Measurements from ENCODE around the gene BCL2.

Gene BCL2

DNA sequence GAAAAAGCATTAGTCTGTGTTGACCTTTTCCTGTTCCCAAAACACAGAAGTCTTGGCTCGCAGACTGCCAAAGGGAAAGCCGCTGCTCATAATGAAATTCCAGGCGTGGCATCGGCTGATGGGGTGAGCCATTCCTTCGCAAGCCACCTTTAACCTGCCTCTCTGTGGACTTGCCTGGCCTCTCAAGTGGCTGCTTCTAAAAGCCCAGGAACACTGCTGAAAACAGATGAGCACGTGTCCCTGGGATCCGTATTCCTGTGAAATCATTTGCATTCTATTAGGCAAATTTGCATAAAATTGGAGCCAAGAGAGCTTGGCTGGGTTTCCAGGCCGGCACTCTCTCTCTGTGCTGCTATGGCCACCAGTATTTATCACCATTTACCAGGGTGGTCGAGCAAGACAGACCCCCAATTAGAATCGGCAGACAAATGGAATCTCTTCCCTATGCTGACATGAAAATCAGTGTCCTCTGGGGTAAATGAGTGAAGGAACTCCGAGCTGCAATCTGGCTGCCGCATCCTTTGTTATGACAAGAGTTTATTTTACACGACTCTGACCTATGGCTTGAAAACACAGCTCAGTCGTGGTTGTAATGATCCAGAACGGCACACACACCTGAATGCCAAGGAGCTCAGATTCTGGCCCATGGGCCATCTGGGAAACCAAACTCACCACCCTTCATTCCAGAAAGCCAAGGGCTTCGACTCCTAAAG, 21.7 kb downstream of the BCL2 start:
- no peaks in the 10 kb centered on the region for H3K9me3 ChIP-seq (ENCODE audit: control insufficient read depth, low read length)
- peaks cover 27% of the 10 kb centered on the region for H3K4me1 ChIP-seq (ENCODE audit: control insufficient read depth, insufficient read depth, low read length, poor library complexity, severe bottlenecking)
- WGBS, 2 experiments (ENCODE audit: insufficient coverage in 2 of 2) = 78 to 82% methylated on average over 12 to 14 of the region's 16 CpGs
- H3K27ac ChIP-seq (ENCODE audit: low read depth, low read length, severe bottlenecking) = no peak overlapping the region
- no peak overlapping the region for H3K4me3 ChIP-seq (ENCODE audit: extremely low read depth, insufficient read depth, low read length, poor library complexity, severe bottlenecking)
- no peaks in the 10 kb centered on the region for H3K36me3 ChIP-seq (ENCODE audit: control insufficient read depth, insufficient read depth, low read length)

DNA sequence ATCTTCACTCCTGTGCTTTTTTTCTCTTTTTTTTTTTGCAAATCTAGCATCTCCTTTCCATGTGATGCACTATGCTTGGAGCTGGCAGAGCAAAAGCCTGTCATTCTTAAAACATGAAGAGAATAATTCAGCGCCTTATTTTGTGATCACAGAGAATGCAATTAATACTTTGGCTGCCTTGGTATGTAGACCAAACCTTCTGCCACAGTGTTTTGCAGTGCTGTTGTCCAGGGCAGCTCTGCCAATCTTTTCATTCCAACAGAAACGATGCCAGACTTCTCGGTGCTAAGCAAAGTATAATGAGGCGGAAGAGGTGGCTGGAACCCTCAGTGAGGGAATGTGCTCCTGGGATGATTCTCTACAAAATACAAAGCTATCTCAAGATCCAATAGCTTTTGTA, 25.6 kb downstream of the BCL2 start:
- WGBS, 2 experiments (ENCODE audit: insufficient coverage in 2 of 2) = 90 to 93% methylated on average over 2 of the region's 4 CpGs
- no peaks in the 10 kb centered on the region for H3K9me3 ChIP-seq (ENCODE audit: control insufficient read depth, low read length)
- no peaks in the 10 kb centered on the region for H3K36me3 ChIP-seq (ENCODE audit: control insufficient read depth, insufficient read depth, low read length)
- H3K4me1 ChIP-seq (ENCODE audit: control insufficient read depth, insufficient read depth, low read length, poor library complexity, severe bottlenecking) = peaks cover 9% of the 10 kb centered on the region
- no peak overlapping the region for H3K4me3 ChIP-seq (ENCODE audit: extremely low read depth, insufficient read depth, low read length, poor library complexity, severe bottlenecking)
- no peak overlapping the region for H3K27ac ChIP-seq (ENCODE audit: low read depth, low read length, severe bottlenecking)

DNA sequence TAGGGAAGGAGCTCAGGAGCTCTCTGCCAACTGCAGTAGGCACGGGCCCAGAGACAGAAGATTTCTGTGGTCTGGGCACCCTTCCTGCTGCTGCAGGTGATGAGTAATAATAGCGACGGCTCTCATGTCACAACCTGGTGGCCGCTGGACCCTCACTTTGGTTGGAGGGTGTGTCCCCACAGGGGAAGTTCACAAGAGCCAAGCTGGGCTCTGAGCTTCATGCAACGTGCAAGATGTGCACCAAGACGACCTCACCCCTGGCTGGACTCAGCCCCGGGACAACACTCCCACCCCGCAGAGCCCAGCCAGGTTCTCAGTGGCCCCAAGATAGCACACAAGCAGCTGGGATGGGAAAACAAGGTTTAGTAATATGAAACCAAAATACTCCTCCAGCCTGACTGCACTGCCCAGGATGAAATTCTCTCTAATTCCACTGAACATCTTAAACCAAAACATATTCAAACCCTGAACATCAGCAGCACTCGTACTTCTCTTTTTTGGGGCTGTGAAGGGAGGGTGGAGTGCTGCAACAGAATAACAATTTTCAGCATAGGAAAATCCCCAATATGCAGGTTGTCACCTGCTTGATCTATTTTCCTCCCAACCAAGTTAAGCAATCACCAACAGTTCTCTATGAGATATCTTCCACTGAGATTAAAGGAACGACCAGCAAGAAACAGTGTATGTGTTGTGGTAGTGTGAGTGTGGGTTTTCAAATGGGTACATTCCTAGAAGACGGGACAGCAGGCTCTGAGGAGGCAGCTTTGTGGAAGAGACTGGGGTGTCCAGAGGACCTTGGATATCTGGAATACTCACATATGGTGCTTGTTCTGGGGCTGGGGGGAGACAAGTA, 26.5 kb downstream of the BCL2 start:
- H3K36me3 ChIP-seq (ENCODE audit: control insufficient read depth, insufficient read depth, low read length) = no peaks in the 10 kb centered on the region
- H3K4me3 ChIP-seq (ENCODE audit: extremely low read depth, insufficient read depth, low read length, poor library complexity, severe bottlenecking) = no peak overlapping the region
- H3K27ac ChIP-seq (ENCODE audit: low read depth, low read length, severe bottlenecking) = no peak overlapping the region
- peaks cover 3% of the 10 kb centered on the region for H3K4me1 ChIP-seq (ENCODE audit: control insufficient read depth, insufficient read depth, low read length, poor library complexity, severe bottlenecking)
- 88 to 91% methylated on average over 6 of the region's 11 CpGs for WGBS, 2 experiments (ENCODE audit: insufficient coverage in 2 of 2)
- H3K9me3 ChIP-seq (ENCODE audit: control insufficient read depth, low read length) = no peaks in the 10 kb centered on the region

DNA sequence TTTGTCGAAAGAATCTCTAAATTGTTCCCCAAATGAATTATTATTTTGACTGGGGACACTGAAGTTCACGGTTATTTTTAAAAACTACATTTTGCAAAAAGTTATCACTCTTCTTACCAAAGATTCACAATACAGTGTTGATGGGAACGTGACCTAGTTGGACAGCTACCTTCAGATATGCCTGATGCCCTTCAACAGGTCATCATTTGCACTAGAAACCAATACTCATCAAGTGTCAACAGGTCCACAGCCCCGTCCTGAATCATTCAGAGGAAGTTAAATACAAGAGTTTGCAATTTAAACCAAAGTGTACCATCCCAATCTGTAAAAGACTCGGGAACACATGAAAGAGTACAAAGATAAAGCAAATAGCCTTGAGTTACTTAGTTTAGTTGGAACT, 28.3 kb downstream of the BCL2 start:
- Histone ChIP-seq H3K27ac (ENCODE audit: low read depth, low read length, severe bottlenecking) (no peak overlapping the region), H3K4me1 (ENCODE audit: control insufficient read depth, insufficient read depth, low read length, poor library complexity, severe bottlenecking) (peaks cover 3% of the 10 kb centered on the region), H3K9me3 (ENCODE audit: control insufficient read depth, low read length) (no peaks in the 10 kb centered on the region), H3K36me3 (ENCODE audit: control insufficient read depth, insufficient read depth, low read length) (no peaks in the 10 kb centered on the region), H3K4me3 (ENCODE audit: extremely low read depth, insufficient read depth, low read length, poor library complexity, severe bottlenecking) (no peak overlapping the region)
- WGBS, 2 experiments (ENCODE audit: insufficient coverage in 2 of 2) = 91 to 93% methylated on average over 3 to 4 of the region's 5 CpGs

DNA sequence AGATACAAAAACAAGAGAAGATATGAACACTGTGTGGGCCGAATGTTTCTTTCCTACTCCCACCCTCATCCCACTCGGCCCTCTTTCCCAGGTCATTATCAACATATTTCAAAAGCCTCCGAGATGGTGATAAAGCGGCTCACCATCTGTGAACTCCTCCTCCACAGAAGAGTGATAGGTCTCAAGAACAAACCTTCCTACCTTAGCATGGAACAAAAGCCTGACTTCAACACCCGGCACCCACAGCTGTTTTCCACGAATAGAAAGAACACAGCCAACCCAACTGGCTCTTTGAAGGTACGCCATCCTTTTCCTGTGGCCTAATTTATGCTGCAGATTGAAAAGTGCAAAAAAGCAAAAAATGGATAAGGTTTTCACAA, 28.8 kb downstream of the BCL2 start:
- Histone ChIP-seq H3K4me3 (ENCODE audit: extremely low read depth, insufficient read depth, low read length, poor library complexity, severe bottlenecking) (no peak overlapping the region), H3K9me3 (ENCODE audit: control insufficient read depth, low read length) (no peaks in the 10 kb centered on the region), H3K4me1 (ENCODE audit: control insufficient read depth, insufficient read depth, low read length, poor library complexity, severe bottlenecking) (peaks cover 3% of the 10 kb centered on the region), H3K27ac (ENCODE audit: low read depth, low read length, severe bottlenecking) (no peak overlapping the region), H3K36me3 (ENCODE audit: control insufficient read depth, insufficient read depth, low read length) (no peaks in the 10 kb centered on the region)
- WGBS, 2 experiments (ENCODE audit: insufficient coverage in 2 of 2) = 78 to 90% methylated on average over 3 to 7 of the region's 7 CpGs

DNA sequence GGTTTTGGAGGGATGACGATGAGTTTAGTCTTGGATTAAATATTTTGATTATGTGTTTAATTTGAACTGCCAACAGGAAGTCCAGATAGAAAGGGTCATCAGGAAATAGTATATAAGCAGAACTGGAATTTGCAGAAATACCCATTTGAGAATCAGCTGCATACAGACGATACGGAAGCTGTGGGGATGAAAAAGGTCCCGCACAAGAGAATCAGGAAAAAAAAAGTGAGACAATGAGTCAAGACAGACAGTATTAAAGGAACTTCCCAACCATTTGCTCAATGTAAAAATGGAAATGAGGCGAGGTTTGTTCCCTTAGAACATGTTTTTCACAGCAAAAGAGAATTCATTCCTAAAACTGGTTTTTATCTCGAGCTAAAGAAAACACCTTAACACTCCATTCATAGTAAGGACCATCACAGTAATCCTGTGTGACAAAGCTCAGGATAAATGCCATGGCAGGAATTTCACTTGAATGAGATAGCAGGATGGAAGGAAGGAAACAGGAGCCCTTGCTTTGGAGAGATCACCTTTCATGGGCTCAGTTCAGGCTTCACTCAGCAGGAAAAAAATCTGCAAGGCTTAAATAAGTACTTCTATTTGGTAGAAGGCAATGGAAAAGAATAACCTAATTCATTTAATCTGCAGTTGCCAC, 29.3 kb downstream of the BCL2 start:
- WGBS, 2 experiments (ENCODE audit: insufficient coverage in 2 of 2) = 95 to 96% methylated on average over 3 to 5 of the region's 6 CpGs
- H3K4me3 ChIP-seq (ENCODE audit: extremely low read depth, insufficient read depth, low read length, poor library complexity, severe bottlenecking) = no peak overlapping the region

DNA sequence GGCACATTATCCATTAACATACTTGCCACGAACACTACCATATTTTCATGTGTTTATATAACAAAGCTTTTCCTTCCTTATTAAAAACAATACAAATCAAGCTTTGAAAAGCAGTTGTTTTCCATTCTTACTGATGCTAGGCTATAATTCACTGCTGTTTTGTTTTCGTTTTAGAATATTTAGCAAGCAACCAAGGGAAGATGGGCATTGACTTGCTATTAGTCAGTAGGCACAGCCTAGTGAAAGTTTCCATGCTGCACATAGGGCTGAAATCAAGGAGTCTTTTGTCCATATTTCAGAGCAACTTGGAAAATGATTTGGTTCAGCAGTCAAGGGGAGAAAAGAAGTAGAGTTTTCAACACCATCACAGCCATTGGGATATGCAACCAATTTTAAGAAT, 31.3 kb downstream of the BCL2 start:
- H3K4me1 ChIP-seq (ENCODE audit: control insufficient read depth, insufficient read depth, low read length, poor library complexity, severe bottlenecking) = peaks cover 3% of the 10 kb centered on the region
- no peak overlapping the region for H3K27ac ChIP-seq (ENCODE audit: low read depth, low read length, severe bottlenecking)
- H3K36me3 ChIP-seq (ENCODE audit: control insufficient read depth, insufficient read depth, low read length) = no peaks in the 10 kb centered on the region
- no peaks in the 10 kb centered on the region for H3K9me3 ChIP-seq (ENCODE audit: control insufficient read depth, low read length)
- WGBS, 2 experiments (ENCODE audit: insufficient coverage in 2 of 2) = 100% methylated on average over 1 to 2 of the region's 2 CpGs
- H3K4me3 ChIP-seq (ENCODE audit: extremely low read depth, insufficient read depth, low read length, poor library complexity, severe bottlenecking) = no peak overlapping the region

More for the DNA sequence above, 29.3 kb downstream of the BCL2 start:
- peaks cover 3% of the 10 kb centered on the region for H3K4me1 ChIP-seq (ENCODE audit: control insufficient read depth, insufficient read depth, low read length, poor library complexity, severe bottlenecking)
- H3K9me3 ChIP-seq (ENCODE audit: control insufficient read depth, low read length) = no peaks in the 10 kb centered on the region
- H3K36me3 ChIP-seq (ENCODE audit: control insufficient read depth, insufficient read depth, low read length) = no peaks in the 10 kb centered on the region
- H3K27ac ChIP-seq (ENCODE audit: low read depth, low read length, severe bottlenecking) = no peak overlapping the region

DNA sequence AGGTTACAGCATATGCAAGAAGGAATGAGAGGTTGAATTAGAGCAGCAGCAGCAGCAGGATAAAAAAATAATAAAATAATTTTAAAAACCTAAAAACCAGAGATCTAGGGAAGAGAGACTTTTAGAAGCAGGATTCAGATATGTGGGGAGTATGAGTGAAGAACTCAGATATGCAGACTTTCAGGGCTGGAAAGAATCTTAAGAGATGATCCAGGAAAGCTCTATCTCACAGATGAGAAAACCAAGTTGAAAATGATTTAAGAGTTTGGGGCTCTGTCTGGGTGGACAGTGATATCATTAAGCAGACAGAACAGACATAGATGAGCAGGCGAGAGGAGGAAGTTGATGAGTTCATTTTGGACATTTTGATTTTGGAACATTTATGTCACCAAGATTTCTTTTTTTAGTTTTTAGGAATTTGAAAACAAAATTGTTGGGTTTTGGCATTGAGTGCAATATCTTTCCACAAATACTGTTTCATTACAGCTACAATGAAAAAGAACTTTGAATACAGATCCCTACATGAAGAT, 31.8 kb downstream of the BCL2 start:
- Histone ChIP-seq H3K4me3 (ENCODE audit: extremely low read depth, insufficient read depth, low read length, poor library complexity, severe bottlenecking) (no peak overlapping the region), H3K9me3 (ENCODE audit: control insufficient read depth, low read length) (no peaks in the 10 kb centered on the region), H3K27ac (ENCODE audit: low read depth, low read length, severe bottlenecking) (no peak overlapping the region), H3K4me1 (ENCODE audit: control insufficient read depth, insufficient read depth, low read length, poor library complexity, severe bottlenecking) (peaks cover 3% of the 10 kb centered on the region), H3K36me3 (ENCODE audit: control insufficient read depth, insufficient read depth, low read length) (no peaks in the 10 kb centered on the region)
- 100% methylated on average over 1 of the region's 1 CpG for WGBS, 2 experiments (ENCODE audit: insufficient coverage in 2 of 2)

DNA sequence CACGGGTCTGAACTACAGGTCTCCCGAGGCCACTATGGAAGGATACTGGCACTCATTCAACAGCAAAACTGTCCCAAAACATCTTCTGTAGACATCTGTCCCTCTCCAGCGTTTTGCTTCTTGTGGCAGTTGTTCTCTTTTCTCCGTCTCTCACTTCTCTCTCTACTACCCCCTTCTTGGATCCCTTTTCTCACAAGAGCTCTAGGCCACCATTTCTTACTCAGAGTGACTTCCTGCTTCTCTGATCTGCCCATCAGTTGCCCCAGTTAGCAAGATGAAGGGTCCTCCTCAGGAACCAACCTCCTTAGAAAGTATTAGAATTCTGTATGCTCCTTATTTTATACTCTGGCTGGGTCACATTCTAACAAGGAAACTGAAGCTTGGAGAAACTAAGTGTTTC, 32.6 kb downstream of the BCL2 start:
- H3K27ac ChIP-seq (ENCODE audit: low read depth, low read length, severe bottlenecking) = no peak overlapping the region
- H3K9me3 ChIP-seq (ENCODE audit: control insufficient read depth, low read length) = no peaks in the 10 kb centered on the region
- no peak overlapping the region for H3K4me3 ChIP-seq (ENCODE audit: extremely low read depth, insufficient read depth, low read length, poor library complexity, severe bottlenecking)
- H3K4me1 ChIP-seq (ENCODE audit: control insufficient read depth, insufficient read depth, low read length, poor library complexity, severe bottlenecking) = peaks cover 3% of the 10 kb centered on the region
- 90 to 92% methylated on average over 4 of the region's 4 CpGs for WGBS, 2 experiments (ENCODE audit: insufficient coverage in 2 of 2)
- no peaks in the 10 kb centered on the region for H3K36me3 ChIP-seq (ENCODE audit: control insufficient read depth, insufficient read depth, low read length)

DNA sequence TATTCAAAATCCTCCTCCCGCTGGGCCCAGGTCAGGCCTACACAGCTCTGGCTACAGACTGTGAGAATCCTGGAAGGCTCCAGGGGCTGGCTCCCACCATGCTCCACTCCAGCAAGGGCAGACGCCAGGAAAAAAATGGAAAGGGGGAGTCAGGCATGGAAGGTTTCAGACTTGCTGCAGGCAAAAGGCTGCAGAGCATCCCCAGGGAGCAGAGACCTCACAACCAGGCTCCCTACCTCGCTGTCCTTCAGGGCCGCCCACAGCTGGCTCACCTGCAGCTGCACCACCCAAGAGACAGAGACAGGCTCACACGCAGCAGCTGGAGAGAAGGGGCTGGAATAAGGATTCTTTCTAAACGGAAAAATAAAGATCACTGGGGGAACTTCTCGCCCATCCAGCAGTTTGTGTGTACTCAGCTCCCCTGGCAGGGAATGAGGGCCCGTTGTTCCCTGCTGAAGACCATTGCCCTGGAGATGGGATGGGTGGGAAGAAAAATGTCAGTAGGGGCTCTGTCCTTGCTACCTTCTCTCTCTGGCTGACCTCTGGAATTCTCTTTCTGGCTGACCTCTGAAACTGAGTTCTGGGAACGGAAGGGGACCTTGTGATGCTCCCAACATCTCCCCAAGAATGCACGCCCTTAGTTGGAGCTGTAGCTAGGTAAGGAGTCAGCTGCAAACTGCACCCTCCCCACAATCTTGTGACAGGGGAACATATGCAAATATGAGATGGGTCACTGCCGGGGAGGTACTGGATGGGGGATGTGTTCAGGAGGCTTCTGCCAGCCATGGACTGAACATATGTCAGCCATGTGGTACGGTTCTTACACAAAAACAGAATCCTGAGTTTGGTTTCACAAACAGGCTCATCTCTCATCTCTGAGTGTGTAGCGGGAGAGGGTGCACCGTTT, 34.5 kb downstream of the BCL2 start:
- Histone ChIP-seq H3K4me3 (ENCODE audit: extremely low read depth, insufficient read depth, low read length, poor library complexity, severe bottlenecking) (no peak overlapping the region), H3K36me3 (ENCODE audit: control insufficient read depth, insufficient read depth, low read length) (no peaks in the 10 kb centered on the region), H3K4me1 (ENCODE audit: control insufficient read depth, insufficient read depth, low read length, poor library complexity, severe bottlenecking) (peaks cover under 1% of the 10 kb centered on the region), H3K27ac (ENCODE audit: low read depth, low read length, severe bottlenecking) (no peak overlapping the region), H3K9me3 (ENCODE audit: control insufficient read depth, low read length) (no peaks in the 10 kb centered on the region)
- WGBS, 2 experiments (ENCODE audit: insufficient coverage in 2 of 2) = 86 to 88% methylated on average over 8 to 13 of the region's 14 CpGs

All from mesodermal cell (in vitro differentiated cells).